Adrenal gland (tissue), 5 donors: Measurements from ENCODE around the gene CYB5D1.

Experiments
- POLR2A ChIP-seq, 2 donors: fragments of 450-650 bp; IDR thresholded peaks; one replicate each; pipeline ENCODE4 v1.6.1; 2017; ENCODE audit warnings: antibody characterized with exemption in 2 of 2, mild to moderate bottlenecking in 2 of 2, moderate library complexity in 1 of 2
- TF ChIP-seq, protein P1 (sequence below), 6 experiments: fragments of 450-650 bp in 4 of 6; fragments of 200-600 bp in 2 of 6; sonication (generic) in 1 of 6; IDR thresholded peaks; 1 replicate in 5 of 6; 2 replicates in 1 of 6; pipeline versions ENCODE4 v1.5.1 to v1.8.0; 2016 to 2021; ENCODE audit warnings: antibody characterized with exemption in 6 of 6, mild to moderate bottlenecking in 2 of 6, moderate library complexity in 1 of 6
- donor health status: DM: no; HTN: no; CAD: no.

GRCh38 chr17:7831233-7831632, 26.6 kb upstream of the CYB5D1 start:
- TF ChIP-seq, protein P1, sequence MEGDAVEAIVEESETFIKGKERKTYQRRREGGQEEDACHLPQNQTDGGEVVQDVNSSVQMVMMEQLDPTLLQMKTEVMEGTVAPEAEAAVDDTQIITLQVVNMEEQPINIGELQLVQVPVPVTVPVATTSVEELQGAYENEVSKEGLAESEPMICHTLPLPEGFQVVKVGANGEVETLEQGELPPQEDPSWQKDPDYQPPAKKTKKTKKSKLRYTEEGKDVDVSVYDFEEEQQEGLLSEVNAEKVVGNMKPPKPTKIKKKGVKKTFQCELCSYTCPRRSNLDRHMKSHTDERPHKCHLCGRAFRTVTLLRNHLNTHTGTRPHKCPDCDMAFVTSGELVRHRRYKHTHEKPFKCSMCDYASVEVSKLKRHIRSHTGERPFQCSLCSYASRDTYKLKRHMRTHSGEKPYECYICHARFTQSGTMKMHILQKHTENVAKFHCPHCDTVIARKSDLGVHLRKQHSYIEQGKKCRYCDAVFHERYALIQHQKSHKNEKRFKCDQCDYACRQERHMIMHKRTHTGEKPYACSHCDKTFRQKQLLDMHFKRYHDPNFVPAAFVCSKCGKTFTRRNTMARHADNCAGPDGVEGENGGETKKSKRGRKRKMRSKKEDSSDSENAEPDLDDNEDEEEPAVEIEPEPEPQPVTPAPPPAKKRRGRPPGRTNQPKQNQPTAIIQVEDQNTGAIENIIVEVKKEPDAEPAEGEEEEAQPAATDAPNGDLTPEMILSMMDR (IDR thresholded peaks at IDR 0.05): no peak
- no peak for TF ChIP-seq POLR2A (IDR thresholded peaks at IDR 0.05)
